ENCODE measurements around the gene PYGO2.

- TF ChIP-seq CTCF (conservative IDR thresholded peaks at IDR 0.05; ENCODE audit: low read length) (peak; percentile 66), EZH2phosphoT487 (IDR thresholded peaks at IDR 0.05; ENCODE audit: borderline replicate concordance, low read depth, low read length) (no peak)
These were observed 22.3 kb upstream of the PYGO2 start for GRCh38 chr1:154983776-154984466.
